GM12878 (cell line): ENCODE data around the gene CPNE4. TPM values are rescaled to one million over a fixed set of nuclear protein-coding genes. Genes with fewer than 3 reads are reported as not detected.

Experiments
- CBX5 ChIP-seq: sonication (generic); IDR thresholded peaks from 2 replicates; pipeline ENCODE4 v1.6.1; 2016; ENCODE audit warnings: low read depth, moderate library complexity, mild to moderate bottlenecking, inconsistent platforms
- CHD1 ChIP-seq: IDR thresholded peaks from 2 replicates; pipeline ENCODE4 v1.6.1; 2012; ENCODE audit warnings: low read depth, low read length, improper control_type of control experiment
- DPF2 ChIP-seq: fragments of 450-650 bp; IDR thresholded peaks from 2 replicates; pipeline ENCODE4 v1.6.1; 2017; ENCODE audit warnings: mild to moderate bottlenecking
- E4F1 ChIP-seq: fragments of 450-650 bp; IDR thresholded peaks from 2 replicates; pipeline ENCODE4 v1.6.1; 2018; ENCODE audit warnings: borderline replicate concordance, mild to moderate bottlenecking; ENCODE audit not compliant: partially characterized antibody
- EED ChIP-seq: sonication (generic); IDR thresholded peaks from 2 replicates; pipeline ENCODE4 v1.6.1; 2016; ENCODE audit warnings: antibody characterized with exemption, low read depth
- IKZF2 ChIP-seq, 2 experiments: fragments of 450-650 bp; IDR thresholded peaks; 2 replicates each; pipeline ENCODE4 v1.6.1; 2017; ENCODE audit warnings: mild to moderate bottlenecking in 2 of 2, moderate library complexity in 2 of 2
- LARP7 ChIP-seq: fragments of 450-650 bp; IDR thresholded peaks from 2 replicates; pipeline ENCODE4 v1.6.1; 2017; ENCODE audit warnings: mild to moderate bottlenecking
- MEF2A ChIP-seq: IDR thresholded peaks from 2 replicates; pipeline ENCODE4 v1.6.1; 2011; ENCODE audit warnings: low read depth, mild to moderate bottlenecking, low read length, moderate library complexity; ENCODE audit not compliant: insufficient read depth
- MLLT1 ChIP-seq: fragments of 450-650 bp; IDR thresholded peaks from 2 replicates; pipeline ENCODE4 v1.6.1; 2016; ENCODE audit warnings: mild to moderate bottlenecking
- NFYB ChIP-seq: IDR thresholded peaks from 2 replicates; pipeline ENCODE4 v1.6.1; 2011; ENCODE audit warnings: low read depth, mild to moderate bottlenecking, low read length, improper control_type of control experiment, moderate library complexity; ENCODE audit not compliant: insufficient read depth
- NR2C1 ChIP-seq: fragments of 450-650 bp; IDR thresholded peaks from 2 replicates; pipeline ENCODE4 v1.6.1; 2017; ENCODE audit warnings: antibody characterized with exemption, mild to moderate bottlenecking, moderate library complexity
- NR2F1 ChIP-seq: fragments of 450-650 bp; conservative IDR thresholded peaks from 2 replicates; pipeline ENCODE4 v1.6.1; 2017; ENCODE audit warnings: mild to moderate bottlenecking
- POLR2A ChIP-seq: IDR thresholded peaks from 2 replicates; pipeline ENCODE4 v1.6.1; 2011; ENCODE audit warnings: low read depth, mild to moderate bottlenecking, low read length
- RAD21 ChIP-seq: IDR thresholded peaks from 2 replicates; pipeline ENCODE4 v1.6.1; 2011; ENCODE audit warnings: mild to moderate bottlenecking, low read depth, low read length, moderate library complexity; ENCODE audit not compliant: insufficient read depth
- REST ChIP-seq: IDR thresholded peaks from 2 replicates; pipeline ENCODE4 v1.6.1; 2012; ENCODE audit warnings: mild to moderate bottlenecking, low read depth, low read length
- SIX5 ChIP-seq: IDR thresholded peaks from 2 replicates; pipeline ENCODE4 v1.6.1; 2011; ENCODE audit warnings: mild to moderate bottlenecking, low read depth, low read length, moderate library complexity; ENCODE audit not compliant: severe bottlenecking
- SMAD1 ChIP-seq: fragments of 450-650 bp; IDR thresholded peaks from 2 replicates; pipeline ENCODE4 v1.6.1; 2018; ENCODE audit warnings: mild to moderate bottlenecking, low read depth; ENCODE audit not compliant: partially characterized antibody
- SMC3 ChIP-seq: IDR thresholded peaks from 2 replicates; pipeline ENCODE4 v1.6.1; 2011; ENCODE audit warnings: low read length, improper control_type of control experiment, borderline replicate concordance
- SP1 ChIP-seq: IDR thresholded peaks from one replicate; pipeline ENCODE4 v1.6.1; 2011; ENCODE audit warnings: low read depth, low read length
- SPI1 ChIP-seq: IDR thresholded peaks from 2 replicates; pipeline ENCODE4 v1.6.1; 2011; ENCODE audit warnings: low read depth, mild to moderate bottlenecking, low read length, moderate library complexity, borderline replicate concordance; ENCODE audit not compliant: insufficient read depth
- SREBF2 ChIP-seq: IDR thresholded peaks from 2 replicates; pipeline ENCODE4 v1.6.1; 2012; ENCODE audit warnings: mild to moderate bottlenecking, low read length
- SRF ChIP-seq, 2 experiments: IDR thresholded peaks; 2 replicates each; pipeline ENCODE4 v1.6.1; 2011; ENCODE audit warnings: low read depth in 2 of 2, low read length in 2 of 2, mild to moderate bottlenecking in 1 of 2, moderate library complexity in 1 of 2
- STAT3 ChIP-seq: IDR thresholded peaks from 2 replicates; pipeline ENCODE4 v1.6.1; 2011; ENCODE audit warnings: low read depth, low read length, improper control_type of control experiment
- SUPT20H ChIP-seq: IDR thresholded peaks from 2 replicates; pipeline ENCODE4 v1.6.1; 2011; ENCODE audit warnings: low read depth, mild to moderate bottlenecking, low read length, moderate library complexity, borderline replicate concordance; ENCODE audit not compliant: control insufficient read depth
- polyA plus RNA-seq, 11 experiments: library from polyadenylated mRNA; depleted of rRNA in 4 of 11; unstranded in 6 of 11; stranded (reverse) in 5 of 11; fragments of >200 nt; fragmentation: Nextera tagmentation in 4 of 11; fragmentation: Illumina TruSeq in 1 of 11; extraction: Ambion mirVana in 4 of 11; extraction: Trizol in 1 of 11; gene quantifications; 1 replicate in 1 of 11; 2 replicates in 10 of 11; pipeline versions ENCODE4 v1.2.1 to v1.2.3, GENCODE V29; 2011 to 2016; ENCODE audit warnings: inconsistent platforms in 2 of 11, missing spikeins in 2 of 11, low read depth in 1 of 11
- total RNA-seq, 4 experiments: library from RNA; depleted of rRNA in 3 of 4; stranded (reverse); fragments of >200 nt in 3 of 4; fragmentation: Illumina TruSeq in 1 of 4; extraction: Trizol in 1 of 4; gene quantifications; 2 replicates each; pipeline versions ENCODE4 v1.2.1 to v1.2.3, GENCODE V29; 2013 to 2021

Gene CPNE4
- total and polyA plus RNA-seq, 10 of the 15 experiments (the other 5 are each of a cell fraction or from before 2014, with no cell fraction given), result 0.17 to 1.9 (median 0.48) TPM; not detected in 1

GRCh38 chr3:131731709-131732108 lies 303.1 kb downstream of the CPNE4 start (continued):
- TF ChIP-seq CHD1 (no peak), NFYB (no peak), NR2C1 (no peak), CBX5 (no peak), E4F1 (no peak), SMC3 (no peak), IKZF2 (IDR thresholded peaks at IDR 0.05) (peak; percentile 54 to 69), SREBF2 (no peak), SPI1 (no peak), RAD21 (peak; percentile 30; the same call in 1 of the 2 replicates), SIX5 (no peak), EED (peak; percentile 74), SUPT20H (no peak), REST (no peak), MLLT1 (no peak), SP1 (no peak), LARP7 (no peak), SMAD1 (no peak), NR2F1 (0 out of 2 replicates have a peak, but pooled peaks have one; percentile 25), MEF2A (peak; percentile 59; the same call in 1 of the 2 replicates), DPF2 (peak; percentile 67), STAT3 (no peak), POLR2A (no peak), SRF (IDR thresholded peaks at IDR 0.05; ENCODE audit: low read depth in 2 of 2, low read length in 2 of 2) (no peak)
